Stimulated activated CD4-positive, alpha-beta T cell treated with anti-CD3 and anti-CD28 coated beads, Interleukin-2, amount 100 ng/mL, for 48 hours (primary cell): Measurements from ENCODE around the gene LPXN.
"Not testable (repeated sequence)": the region's sequence is repeated elsewhere in the genome, so short reads cannot be mapped to it uniquely, and the experiment has no call there.

Experiments
- DNase-seq, 2 donors: peaks; one replicate each; pipeline ENCODE4 v3.0.0-alpha.2; 2020

Gene LPXN

DNA sequence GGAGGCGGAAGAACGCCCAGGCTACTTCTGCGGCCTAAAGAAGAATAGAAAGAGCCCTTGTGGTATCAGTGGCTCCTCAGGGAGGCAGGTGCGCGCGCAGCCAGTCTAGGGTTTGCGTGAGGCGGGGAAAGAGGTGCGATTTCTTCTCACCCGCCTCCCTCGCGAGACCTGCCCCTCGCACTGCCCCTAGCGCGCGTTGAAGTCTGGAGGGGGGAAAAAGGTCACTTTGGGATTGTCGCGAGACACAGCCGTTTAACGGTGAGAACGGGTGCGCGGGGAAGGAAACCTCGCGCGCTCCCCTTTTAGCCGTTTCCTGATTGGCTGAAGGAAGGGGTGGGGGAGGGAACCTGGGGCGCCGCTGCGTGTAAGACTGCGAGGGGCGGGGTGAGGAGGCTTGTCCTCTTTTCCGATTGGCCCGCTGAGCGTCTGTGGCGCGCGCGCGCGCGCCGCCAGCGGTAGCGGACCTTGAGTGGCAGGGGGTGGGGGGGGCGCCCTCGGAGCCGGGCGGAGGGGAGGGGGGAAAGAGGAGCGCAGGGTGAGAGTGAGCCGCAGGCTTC is 3.1 kb upstream of the LPXN start, which contains the start of gene ZFP91:
Gene ZFP91 (plus strand): TSS at position 429 of the 557 bp plus-strand sequence. CDS start 219 bp downstream, outside the sequence.
- DNase-seq: peak; percentile 86 to 91

DNA sequence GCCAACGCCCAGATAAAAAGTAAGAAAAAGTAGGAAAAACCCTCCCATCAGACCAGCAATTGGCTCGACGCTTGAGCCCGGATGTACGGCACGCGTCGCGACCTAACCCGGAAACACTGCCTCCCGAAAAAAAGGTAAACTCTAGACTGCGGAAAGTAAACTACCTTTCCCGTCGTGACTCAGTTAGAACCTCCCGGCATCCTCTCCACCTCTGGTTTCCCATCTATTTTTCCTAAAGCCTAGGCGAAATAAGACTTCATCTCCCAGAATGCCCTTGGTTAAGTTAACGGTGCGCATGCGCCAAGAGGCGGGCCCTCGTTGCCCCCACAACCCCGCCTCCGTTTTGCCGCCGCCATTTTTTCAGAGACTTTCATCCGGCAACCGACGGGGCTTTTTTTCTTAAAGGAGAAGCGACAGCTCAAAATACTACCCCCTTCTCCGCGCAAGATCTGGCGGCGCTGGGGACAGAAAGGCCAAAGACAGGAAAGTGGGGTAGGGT is 2.5 kb upstream of the LPXN start:
- peak; percentile 85 to 86 for DNase-seq

DNA sequence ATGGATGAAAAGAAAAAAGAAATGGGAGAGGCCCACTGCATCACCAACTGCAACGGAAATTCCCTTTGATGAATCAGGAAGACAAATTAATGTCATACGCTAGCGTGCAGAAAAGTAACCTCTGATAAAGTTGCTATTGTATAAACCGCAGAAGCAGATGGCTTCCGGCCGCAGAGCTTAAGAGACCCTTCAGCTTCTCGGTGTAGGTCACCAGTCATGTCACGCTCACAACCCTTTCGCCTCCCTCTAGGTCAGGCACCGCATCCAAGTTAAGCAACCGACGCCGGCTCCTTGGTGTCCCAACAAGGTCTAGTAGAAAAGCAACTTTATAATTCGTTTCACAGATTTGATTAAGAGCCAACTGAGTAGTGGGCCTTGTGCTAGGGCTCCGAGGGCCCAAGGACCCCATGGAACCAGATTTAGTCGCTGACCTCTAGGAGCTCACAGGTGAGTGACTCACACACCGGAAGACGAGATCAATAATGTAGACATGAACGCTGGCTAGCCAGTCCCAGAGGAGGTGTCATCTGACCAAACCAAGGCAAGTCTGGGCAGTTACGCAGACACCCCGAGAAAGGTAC is 2.0 kb upstream of the LPXN start:
- DNase-seq: peak; percentile 60 to 62

GRCh38 chr11:58576887-58577471 is 1.3 kb upstream of the LPXN start:
- no peak for DNase-seq

DNA sequence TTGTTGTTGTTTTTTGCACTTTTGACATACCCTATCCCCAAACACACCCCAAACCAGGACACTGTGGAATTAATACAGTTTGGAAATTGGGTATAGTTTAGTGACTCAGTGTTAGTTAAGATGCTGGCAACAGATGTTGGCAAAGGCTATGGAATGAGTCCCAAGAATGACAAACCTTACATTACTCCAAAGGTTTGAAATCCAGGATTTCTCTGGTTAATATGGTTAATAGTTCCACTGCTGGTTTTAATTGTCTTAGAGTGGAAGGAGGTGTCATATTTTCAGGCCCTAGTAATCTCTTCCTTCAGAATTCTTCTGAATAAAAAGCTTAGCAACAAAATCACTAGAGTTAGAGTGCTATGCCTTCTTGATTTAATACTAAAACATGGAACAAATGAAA is 775 bp downstream of the LPXN start:
- no peak for DNase-seq

DNA sequence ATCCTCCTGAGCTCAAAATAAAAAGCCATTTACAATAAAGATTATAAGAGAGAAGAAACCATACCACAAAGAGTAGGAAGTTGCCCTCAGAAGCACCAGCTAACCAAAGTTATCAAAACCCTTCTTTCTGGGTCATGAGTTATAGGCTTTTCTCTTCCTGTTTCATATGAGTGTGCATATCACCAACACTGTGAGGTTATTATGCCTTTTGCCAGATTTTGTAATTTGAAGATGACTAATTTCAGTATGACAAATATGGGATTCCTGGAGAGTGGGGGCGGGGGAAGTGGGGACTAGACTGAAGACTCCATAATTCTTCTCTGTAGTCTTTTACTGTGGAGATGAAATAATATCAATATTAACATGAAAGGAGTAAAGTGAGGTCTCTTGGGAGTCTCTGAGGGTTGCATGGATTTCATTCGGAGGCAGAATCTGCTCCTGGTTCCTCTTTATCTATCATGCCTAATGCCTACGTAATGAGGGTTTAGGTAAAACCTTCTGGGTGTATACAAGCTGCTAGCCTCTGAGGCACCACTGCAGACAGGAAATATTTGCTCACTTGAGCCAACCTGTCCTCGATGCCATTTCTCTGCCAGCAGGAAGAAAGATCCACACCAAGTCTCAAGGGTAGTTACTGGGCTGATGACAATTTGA is 2.1 kb downstream of the LPXN start:
- peak; percentile 58 to 63 for DNase-seq

DNA sequence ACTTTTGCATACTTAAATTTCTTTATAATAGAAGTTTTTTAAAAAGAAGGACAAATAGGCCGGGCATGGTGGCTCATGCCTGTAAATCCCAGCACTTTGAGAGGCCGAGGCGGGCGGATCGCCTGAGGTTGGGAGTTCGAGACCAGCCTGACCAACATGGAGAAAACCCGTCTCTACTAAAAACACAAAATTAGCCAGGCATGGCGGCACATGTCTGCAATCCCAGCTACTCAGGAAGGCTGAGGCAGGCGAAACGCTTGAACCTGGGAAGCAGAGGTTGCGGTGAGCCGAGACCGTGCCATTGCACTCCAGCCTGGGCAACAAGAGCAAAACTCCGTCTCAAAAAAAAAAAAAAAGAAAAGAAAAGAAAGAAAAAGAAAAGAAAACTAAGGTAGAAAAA is 2.8 kb downstream of the LPXN start:
- DNase-seq: not testable (repeated sequence)

DNA sequence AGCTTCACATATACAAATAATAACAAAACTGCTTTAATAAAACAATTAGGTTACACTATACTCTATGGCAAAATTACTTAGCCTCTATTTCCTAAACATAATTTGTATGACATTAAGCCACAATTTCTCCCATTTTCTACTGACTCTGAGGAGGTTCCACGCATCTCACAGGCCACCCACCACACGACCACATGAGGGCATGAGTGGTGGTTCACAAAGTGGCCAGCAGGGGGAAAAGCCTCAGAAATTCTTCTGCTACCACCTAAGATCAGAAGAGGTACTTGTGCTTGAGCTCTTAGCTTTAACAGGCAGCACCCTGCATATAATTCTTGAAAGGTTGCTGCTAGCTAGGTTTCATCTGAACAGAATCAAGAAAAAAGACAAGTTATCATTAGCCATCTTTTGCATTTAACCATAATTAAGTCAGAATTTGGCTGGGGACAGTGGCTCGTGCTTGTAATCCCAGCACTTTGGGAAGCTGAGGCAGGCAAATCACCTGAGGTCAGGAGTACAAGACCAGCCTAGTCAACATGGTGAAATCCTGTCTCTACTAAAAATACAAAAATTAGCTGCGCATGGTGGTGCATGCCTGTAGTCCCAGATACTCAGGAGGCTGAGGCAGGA is 7.7 kb downstream of the LPXN start:
- DNase-seq: peak; percentile 61 to 67

- DNase-seq: no peak
These were observed 11.4 kb downstream of the LPXN start for GRCh38 chr11:58564231-58564630.

GRCh38 chr11:58562375-58562800 is 13.3 kb downstream of the LPXN start:
- DNase-seq: no peak

DNA sequence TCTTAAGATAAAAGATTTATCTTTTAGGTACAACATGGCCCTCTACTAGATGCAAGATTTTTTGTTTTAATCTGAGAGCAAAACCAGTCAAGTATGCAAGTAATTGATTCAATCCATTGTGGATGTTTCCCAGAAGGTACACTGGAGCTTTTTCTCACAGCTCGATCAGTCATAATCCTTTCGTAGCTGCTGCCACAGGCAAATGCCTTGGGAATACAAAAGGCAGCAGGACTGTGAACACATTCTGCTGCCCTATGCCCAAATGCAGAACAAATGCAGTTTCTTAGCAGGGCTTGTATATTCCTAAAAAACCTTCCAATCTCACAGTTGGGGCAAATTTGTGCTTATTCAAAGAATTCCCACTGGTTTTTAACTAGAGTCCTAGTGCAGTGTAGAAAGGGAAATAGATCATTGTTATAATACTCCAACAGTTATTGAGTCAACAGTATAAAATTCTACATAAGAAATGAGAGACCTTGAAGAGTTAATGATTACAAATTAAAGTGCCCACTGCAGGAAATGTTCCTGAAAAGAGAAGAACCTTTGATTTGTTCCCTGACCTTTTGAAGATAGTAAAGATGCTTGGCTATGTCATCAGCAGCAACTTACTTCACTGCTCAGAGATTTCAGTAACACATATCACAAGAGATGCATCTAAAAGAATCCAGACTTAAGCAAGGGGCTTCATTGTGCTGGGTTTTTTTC is 14.1 kb downstream of the LPXN start:
- DNase-seq: no peak

DNA sequence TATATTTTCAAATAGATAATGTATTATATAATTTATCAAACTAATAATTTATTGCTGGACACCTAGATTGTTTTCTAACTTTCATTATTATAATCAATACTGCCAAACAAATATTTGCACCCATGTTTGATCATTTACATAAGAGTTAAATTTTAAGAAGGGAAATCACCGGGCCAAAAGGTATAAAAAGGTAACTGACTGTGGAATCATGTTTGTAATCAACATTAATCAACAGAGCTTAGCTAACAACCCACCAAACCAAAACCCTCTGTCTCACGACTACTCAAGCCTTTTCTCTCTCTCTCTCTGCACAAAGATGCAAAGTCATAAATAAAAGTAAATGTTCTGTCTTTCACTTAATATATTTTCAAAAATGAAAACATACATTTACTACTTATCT is 14.8 kb downstream of the LPXN start:
- no peak for DNase-seq

DNA sequence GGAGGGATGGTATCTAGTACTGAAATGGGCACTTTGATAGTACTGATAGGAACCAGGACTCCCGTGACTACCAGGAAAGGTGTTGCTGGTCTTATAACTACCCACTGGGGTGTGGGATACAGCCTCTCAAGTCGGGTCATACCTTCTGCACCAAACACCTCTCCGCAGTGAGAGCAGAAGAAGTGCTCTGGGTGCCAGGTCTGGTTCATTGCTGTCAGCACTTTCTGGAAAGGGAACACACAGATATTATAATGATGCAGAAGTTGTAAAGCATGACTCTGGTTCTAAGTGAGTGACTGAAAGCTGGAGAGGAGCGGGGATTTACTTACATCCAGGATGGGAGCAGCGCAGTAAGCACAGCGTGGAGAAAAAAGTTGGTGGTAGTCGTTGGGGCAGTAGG is 26.0 kb downstream of the LPXN start:
- no peak for DNase-seq

DNA sequence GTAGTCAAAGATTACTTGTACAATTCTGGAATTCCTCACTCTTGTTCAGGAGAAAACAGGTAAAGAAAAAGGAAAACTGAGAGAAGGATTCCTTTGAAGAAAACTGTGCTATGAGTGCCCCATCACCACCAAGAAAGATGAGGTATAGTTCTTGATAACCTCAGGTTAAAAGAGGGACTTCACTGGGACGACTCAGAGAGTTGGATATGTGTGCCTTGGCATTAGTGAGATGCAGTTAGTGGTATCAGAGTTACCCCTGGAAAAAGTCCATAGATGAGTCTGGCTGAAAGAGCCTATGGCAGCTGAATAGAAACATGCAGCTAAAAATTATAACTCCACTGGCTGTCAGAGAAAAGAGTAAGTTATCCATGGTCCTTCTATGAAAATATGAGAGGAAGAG is 28.8 kb downstream of the LPXN start:
- DNase-seq: no peak

- no peak for DNase-seq
These were observed 43.8 kb downstream of the LPXN start for GRCh38 chr11:58531865-58532341.

GRCh38 chr11:58530236-58530635 is 45.4 kb downstream of the LPXN start:
- no peak for DNase-seq

DNA sequence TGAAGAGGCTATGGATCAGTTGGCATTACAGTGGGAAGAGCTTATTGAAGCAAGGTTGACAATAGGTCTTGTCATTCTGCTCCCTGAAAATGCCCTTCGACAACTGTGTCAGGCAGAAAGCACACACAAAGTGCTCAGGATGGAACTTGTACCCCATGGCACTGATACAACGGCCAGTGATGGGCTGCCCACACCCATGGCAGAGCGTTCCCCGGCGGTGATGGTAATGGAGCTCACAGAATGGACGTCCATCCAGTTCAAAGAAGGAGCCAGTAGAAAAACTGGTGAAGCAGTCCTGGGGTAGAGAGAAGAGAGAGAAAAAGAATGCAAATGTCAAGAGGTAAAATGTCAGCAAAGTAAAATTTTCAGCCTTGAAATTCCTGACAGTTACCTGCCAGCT is 48.2 kb downstream of the LPXN start:
- DNase-seq: no peak

GRCh38 chr11:58526721-58527120 is 48.9 kb downstream of the LPXN start:
- DNase-seq: no peak

DNA sequence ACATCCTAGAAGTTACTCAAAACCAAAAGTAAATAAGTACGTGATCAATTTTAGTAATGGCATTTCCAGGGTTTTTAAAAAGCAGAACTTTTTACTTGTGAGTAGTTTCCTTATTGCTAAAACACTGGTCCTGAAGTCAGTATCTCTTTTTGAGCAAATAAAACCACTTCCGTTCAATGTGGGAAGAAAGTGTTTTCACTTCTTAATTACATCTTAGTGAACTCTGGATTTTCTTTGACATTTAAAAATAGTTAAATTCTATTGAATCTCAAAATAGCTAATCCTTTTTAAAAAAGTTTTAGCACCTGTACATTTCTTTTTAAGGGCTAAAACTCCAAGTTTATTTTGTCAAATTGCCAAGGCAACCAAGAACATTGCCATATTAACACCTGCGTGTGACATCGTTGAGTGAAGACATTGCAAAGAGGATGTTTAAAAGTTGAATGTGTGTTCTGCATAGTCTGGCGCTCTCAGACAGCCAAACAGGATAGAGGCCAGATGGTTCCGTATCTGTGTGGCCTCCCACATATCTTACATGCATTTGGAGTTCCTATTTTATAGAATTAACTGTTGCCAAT is 50.5 kb downstream of the LPXN start:
- DNase-seq: no peak

GRCh38 chr11:58524232-58525036 is 51.2 kb downstream of the LPXN start:
- peak; percentile 26 to 35 for DNase-seq

DNA sequence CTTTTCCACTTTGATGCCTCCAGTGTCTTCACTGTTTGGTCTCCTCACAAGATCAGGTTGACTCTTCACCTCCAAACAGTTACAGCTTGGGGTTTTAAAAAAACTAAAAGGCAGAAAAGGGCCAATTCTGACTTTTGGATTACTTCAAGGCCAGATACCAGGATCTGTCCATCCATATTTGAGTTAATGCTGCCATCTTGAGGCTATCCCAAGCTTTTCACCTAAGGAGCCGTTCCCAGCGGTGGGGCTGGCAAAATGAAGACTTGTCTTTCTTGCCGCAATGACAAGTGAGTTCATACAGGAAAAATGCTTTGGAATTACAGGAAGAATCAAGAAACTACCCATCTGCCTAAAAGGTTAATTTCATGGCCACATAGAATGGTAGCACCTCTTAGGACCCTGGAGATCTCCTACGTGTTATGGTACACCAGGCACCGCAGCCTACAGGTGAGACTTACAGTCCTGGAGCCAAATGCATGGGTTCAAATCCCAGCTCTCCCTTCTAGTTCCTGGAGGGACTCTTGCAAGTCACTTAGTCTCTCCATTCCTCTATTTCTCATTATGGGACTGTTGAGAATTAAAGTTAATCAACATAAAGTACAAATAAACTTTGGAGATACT is 61.8 kb downstream of the LPXN start:
- no peak for DNase-seq
